GM18951 (cell line): ENCODE measurements around the gene IQCH.

ENCODE experiments used
- POLR2A ChIP-seq: IDR thresholded peaks from 4 replicates; pipeline ENCODE4 v1.6.1; 2011; ENCODE audit warnings: mild to moderate bottlenecking; ENCODE audit not compliant: insufficient read length, insufficient read depth; ENCODE audit errors: extremely low read depth
- in situ Hi-C: fragments of 300-500 bp; cut with MboI; formaldehyde crosslinking; loops from one replicate; pipeline ENCODE4 v1.12.0; 2022; ENCODE audit warnings: low sequenced_read_pairs, mixed read lengths, inconsistent platforms; ENCODE audit not compliant: unreplicated experiment

The IQCH gene

DNA sequence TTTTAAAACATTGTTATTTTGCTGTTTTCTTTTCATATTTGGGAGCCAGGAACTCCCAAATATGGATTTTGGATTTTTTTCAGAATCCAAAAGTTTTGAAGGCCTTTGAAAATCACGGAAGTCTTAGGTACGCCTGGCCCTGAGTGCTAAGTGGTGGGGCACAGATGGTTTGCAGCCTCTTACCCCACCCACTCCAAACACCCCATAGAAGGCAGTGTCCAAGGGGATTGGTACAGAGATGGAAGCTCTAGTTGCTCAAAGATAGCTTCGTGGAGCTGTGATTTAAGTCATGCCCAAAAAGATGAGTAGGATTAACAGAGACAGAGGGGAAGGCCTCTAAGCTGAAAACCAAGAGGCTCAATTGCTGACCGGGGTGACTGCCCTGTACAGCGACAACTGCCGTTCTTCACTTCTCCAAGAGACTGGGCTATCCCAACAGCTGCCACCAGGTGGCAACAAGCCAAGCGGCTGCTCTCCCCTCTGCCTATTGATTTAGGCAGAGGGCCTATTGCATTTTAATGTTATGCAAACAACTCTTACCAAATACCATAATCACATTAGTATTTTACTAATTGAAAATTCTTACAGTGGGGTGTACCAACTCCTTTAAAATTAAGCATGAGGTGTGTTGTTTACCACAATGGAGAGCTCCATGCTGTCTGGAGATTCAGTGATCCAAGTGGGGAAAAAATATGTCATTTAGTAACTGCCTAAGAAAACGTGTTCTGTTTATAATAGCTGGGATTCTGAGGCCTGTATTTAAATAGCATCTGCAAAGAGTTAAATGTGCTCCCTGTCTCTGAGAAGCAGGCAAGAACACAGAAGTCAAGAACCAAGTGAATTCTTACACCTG, 202.3 kb downstream of the IQCH start:
- TF ChIP-seq POLR2A = no peak
- in situ Hi-C loops = no loop called here

DNA sequence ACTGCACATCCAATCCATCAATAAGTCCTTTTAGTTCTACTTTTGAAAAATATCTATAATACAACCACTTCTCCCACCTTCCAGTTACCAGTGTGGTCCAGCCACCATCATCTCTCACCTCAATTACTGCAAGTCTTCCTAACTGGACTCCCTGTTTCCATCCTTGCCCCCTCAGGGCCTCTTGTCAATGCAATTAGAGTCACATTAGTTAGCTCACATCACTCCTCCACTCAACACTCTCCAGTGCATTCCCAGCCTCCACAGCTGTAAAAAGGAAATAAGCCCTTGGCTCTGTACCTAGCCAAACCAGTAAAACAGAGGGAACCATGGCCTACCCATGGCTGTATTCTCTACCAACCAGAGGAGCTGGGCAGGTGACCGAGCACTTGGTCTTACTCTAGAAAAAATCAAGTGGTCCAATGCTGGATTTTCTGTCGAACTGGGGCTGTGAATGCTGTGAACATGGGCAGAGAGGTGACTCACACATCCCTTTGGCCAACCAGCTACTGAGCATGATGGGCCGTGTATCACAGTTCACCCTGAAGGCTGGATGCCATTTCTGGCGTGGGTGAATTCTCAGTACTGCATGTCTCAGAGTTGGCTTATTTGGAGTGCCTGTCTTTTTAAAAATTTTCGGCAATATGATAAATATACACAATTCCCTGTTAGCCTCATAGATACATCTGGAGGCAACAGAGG, 203.9 kb downstream of the IQCH start:
- TF ChIP-seq POLR2A = no peak
- in situ Hi-C loops = no loop called here

DNA sequence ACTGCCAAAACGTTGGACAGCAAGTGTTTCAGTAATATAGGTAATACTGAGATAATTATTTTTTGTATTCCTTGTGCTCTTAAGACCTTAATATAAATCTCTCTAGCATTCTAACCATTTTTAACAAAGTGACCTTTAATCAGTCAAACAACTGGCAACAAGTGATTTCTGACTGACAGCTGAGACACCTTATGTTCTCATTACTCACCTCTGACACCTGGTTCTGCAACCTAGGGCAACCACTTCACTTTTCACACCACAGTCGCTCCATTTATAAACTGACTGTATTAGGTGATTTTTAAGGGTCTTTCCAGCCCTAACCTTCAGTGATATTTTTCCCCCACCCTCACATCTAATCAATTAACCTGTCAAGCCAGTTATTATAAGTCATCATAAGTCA, 205.9 kb downstream of the IQCH start:
- in situ Hi-C loops = loop anchor here (10.0 kb wide), 1 partner anchor 374 kb away; no protein-coding TSS in a partner anchor
- TF ChIP-seq POLR2A = no peak

DNA sequence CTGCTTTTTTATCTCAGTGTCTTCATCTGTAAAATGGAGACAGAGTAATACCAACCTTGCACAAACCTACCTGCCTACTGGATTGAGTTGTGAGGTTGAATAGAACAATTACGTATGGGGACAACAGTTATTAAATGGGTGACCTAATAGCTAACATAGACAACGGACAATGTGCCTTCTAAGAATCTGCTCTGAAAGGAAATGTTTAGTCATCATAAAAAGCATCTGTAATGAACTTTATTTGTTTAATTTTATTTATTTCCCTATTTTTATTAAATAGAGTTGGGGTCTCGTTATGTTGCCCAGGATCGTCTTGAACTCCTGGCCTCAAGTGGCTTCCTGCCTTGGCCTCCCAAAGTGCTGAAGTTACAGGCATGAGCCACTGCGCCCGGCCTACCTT, 207.1 kb downstream of the IQCH start:
- TF ChIP-seq POLR2A = no peak
- in situ Hi-C loops = loop anchor here (10.0 kb wide), 1 partner anchor 373 kb away; no protein-coding TSS in a partner anchor

DNA sequence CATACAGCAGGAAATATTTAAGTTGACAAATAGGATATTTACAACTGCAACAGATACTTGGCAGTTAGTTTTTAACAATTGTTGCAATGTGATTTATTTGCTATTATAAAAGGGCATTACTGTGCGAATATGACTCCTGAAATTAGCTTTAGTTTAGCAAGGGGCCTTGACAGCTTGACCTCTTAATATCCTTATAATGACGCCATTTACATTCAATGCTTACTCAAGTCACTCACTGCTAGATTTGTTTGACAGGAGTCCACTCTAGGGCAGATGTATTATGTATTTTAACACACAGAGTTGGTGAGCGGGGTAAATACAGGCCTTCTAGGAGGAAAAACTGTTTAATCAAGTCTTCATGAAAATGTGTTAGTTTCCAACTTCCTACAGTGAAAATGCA, 208.3 kb downstream of the IQCH start:
- in situ Hi-C loops = loop anchor here (10.0 kb wide), 1 partner anchor 372 kb away; no protein-coding TSS in a partner anchor
- no peak for TF ChIP-seq POLR2A

DNA sequence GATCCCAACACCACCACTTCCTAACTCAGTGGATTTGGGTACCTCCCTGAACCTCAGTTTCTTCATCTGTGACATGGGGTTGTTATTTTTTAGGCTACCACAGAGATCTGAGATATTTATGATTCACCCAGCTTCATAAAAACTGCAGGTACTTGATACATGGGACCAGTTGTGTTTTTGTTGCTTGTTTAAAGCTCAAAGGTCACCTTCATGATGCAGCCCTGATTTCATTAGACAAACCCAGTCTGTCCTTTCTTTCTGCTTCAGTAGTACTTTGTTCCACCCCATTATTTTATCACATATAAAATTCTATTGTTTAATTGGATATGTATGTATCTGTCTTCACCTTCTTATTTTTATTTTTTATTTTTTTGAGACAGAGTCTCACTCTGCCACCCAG, 208.9 kb downstream of the IQCH start:
- in situ Hi-C loops = loop anchor here (10.0 kb wide), 1 partner anchor 371 kb away; no protein-coding TSS in a partner anchor
- TF ChIP-seq POLR2A = no peak

DNA sequence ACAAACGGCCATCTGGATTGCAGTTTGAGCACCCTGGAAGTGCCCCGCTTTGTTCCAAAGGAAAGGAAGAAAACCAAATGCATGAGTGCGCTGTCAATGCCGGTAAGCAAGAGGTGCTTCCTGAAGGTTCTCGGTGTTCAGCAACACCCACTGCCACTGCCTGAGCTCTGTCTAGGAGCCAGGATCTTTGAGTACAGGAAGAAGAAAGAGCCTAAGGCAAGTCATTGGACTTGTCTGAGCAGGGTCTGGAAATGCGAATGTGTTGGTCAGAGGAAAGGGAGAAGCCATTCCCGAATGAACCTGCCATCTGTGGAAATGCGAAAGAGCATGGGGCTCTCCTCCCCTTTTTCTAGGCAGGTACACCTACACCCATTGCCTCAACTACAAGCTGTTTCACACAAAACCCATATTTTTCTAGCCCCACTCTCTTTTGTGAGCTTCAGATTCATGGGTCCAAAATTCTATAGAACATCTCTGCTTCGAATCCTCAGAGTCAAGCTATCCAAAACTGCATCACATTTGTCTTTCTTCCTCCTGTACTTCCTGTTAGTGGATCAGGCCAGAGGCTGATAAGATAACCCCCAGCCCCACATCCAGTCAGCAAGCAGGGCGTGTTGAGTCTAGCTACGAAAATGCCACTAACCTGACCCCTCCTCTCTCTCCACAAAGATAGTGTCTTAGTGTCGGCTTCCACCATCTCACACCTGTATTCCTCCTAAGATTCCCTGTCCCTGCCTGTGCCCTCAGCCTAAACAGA, 210.8 kb downstream of the IQCH start:
- in situ Hi-C loops = loop anchor here (10.0 kb wide), 1 partner anchor 369 kb away; no protein-coding TSS in a partner anchor
- no peak for TF ChIP-seq POLR2A

DNA sequence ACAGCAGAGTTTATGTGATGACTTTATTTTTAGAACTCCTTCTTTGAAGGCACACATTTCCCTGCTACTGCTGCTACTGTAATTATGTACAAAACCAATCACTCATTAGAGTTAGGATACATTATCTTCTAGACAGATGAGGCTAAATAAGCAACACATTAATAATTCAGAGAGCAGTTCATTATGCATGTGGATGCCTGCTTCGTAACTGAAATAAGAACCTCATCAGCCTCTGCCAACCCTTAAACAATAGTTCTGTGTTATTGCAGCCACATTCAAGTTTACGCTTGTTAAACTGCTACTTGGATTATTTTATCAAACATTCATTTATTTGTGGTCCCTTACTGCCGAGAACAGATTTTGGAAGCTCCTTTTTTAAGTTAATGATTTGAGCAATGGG, 213.8 kb downstream of the IQCH start:
- in situ Hi-C loops = loop anchor here (10.0 kb wide), 1 partner anchor 366 kb away; no protein-coding TSS in a partner anchor
- TF ChIP-seq POLR2A = no peak

DNA sequence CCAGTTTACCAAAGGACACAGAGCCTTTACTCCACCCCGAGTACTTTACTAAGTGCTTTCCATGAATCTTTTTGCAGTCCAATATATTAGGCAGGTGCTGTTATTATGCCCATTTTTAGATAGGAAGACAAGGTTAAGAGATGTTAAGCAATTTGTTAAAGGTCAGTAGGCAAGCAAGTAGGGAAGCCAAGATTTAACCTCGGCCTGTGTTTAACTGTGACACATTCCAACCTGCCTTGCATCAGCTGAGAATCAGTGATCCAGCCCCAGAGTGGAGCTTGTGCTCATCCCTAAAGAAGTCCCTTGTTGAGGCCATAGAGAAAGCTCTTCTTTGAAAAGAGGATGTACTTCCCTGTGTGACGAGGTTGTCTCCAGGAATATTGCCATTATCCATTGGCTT, 215.1 kb downstream of the IQCH start:
- in situ Hi-C loops = loop anchor here (10.0 kb wide), 1 partner anchor 365 kb away; no protein-coding TSS in a partner anchor
- TF ChIP-seq POLR2A = no peak

DNA sequence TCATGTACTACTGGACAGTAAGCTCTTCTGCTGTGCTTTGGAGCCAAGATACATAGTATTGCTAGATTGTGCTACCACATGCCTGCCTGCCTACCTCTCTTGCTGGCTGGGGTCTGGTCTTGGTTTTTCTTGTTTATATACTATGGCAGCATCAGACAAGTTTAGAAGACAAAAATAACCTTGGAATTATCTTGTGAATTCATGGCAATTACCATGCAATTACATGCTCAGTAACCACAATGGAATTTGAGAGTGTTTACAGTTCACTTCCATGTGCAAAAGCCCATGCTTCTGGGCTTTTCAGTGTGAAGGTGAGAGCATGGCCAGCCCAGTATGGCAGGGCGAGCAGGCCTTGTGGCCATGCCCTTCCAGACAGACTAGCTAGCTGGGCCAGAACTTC, 218.4 kb downstream of the IQCH start:
- in situ Hi-C loops = no loop called here
- no peak for TF ChIP-seq POLR2A

DNA sequence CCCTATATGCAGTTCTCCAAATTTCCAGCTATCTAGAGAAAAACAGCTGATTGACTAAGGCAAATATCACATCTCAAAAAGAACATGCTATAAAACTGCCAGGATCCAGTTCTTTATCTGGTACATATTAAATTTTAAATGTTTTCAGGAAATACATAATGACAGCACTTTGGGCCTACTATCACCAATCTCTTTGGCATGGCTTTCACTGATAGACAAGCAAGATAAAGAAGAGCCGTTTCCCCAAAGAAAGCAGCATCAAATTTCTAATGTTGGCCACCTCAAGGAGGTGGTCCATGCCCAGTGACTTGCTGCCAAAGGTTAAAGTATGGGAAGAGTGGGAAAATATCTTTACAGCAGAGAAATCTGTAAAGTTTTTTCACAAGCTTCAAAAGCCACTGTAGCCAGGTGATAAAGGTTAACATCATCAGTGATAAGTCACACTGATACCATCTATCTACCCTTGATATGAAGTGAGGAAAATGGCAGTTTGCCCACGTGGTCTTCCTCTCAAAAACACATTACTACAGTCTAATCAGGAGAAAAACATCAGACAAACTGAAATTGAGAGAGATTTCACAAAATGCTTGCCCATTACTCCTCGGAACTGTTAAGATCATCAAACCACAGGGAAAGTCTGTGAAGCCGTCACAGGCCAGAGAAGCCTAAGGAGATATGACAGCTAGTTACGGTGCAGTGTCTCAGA, 220.0 kb downstream of the IQCH start:
- in situ Hi-C loops = no loop called here
- no peak for TF ChIP-seq POLR2A

DNA sequence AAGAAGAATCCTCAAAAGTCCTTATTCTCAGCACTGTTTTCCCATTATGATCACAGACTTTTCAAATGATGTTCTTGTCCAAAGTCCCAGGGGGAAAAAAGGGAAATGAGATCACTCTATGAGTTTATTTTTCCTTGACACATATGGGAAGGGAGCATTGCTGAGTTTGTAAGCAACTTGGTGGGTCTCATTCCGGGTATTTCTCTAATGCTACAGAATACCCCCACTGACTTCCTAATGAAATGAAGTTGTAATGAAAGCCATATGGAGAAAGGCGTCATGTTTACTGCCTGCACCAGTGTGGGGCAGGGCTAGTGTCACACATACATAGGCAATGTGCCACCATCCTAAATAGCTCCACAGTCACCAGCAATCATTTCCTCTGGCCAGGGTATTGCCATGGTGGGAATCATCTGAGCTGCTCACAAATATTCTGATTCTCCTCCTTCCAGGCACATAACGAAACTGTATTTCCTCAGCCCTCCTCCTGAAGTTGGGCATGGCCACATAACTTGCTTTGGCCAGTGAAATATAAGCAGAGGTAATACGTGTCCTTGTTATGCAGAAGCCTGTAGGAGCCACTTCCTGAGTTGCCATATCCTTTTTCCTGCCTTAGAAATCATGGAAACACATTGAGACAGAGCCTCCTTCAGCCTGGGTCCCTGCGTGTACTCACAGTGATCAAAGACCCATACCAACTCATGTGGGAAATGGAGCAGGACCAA, 225.4 kb downstream of the IQCH start:
- in situ Hi-C loops = no loop called here

More for the DNA sequence above, 225.4 kb downstream of the IQCH start:
- no peak for TF ChIP-seq POLR2A
